ENCODE results near the gene PXMP2.

PXMP2 gene

GRCh38 chr12:132702640-132703039 lies 15.3 kb downstream of the PXMP2 start:
- peak overlapping the region; percentile 23 for H3K4me2 ChIP-seq (ENCODE audit: low read depth, low read length, poor library complexity, severe bottlenecking)
- no peak overlapping the region for H2AFZ ChIP-seq (ENCODE audit: low read length)
- H3K36me3 ChIP-seq (ENCODE audit: insufficient read depth, low read length) = peaks cover 5% of the 10 kb centered on the region; the same call in 1 of the 2 replicates
- no peaks in the 10 kb centered on the region for H3F3A ChIP-seq (ENCODE audit: low read depth)
- H3K4me1 ChIP-seq (ENCODE audit: insufficient read depth, low read length, poor library complexity, severe bottlenecking) = peaks cover 13% of the 10 kb centered on the region
- no peaks in the 10 kb centered on the region for H3K9me3 ChIP-seq (ENCODE audit: insufficient read depth, low read depth, low read length)
- no peaks in the 10 kb centered on the region for H3K9me2 ChIP-seq (replicated peaks; ENCODE audit: low read depth, low read length)
- no peak overlapping the region for H3K4me3 ChIP-seq (ENCODE audit: low read length, poor library complexity, severe bottlenecking)
- H3K9ac ChIP-seq (ENCODE audit: low read depth, low read length, poor library complexity, severe bottlenecking) = peak overlapping the region; percentile 22
- no peaks in the 10 kb centered on the region for H3K27me3 ChIP-seq (ENCODE audit: insufficient read depth, low read length, poor library complexity, severe bottlenecking)
- TF ChIP-seq EZH2phosphoT487 (IDR thresholded peaks at IDR 0.05; ENCODE audit: borderline replicate concordance) = no peak
- peak; percentile 38; the same call in 1 of the 2 replicates for TF ChIP-seq CTCF (conservative IDR thresholded peaks at IDR 0.05; ENCODE audit: low read length)
- no peaks in the 10 kb centered on the region for H4K20me1 ChIP-seq (ENCODE audit: insufficient read depth, low read length, poor library complexity, severe bottlenecking)
- H3K79me2 ChIP-seq (ENCODE audit: insufficient read depth, low read length) = no peaks in the 10 kb centered on the region

GRCh38 chr12:132703641-132704040 lies 16.3 kb downstream of the PXMP2 start:
- no peak overlapping the region for H3K4me3 ChIP-seq (ENCODE audit: low read length, poor library complexity, severe bottlenecking)
- no peak overlapping the region for H3K9ac ChIP-seq (ENCODE audit: low read depth, low read length, poor library complexity, severe bottlenecking)
- no peak for TF ChIP-seq CTCF (conservative IDR thresholded peaks at IDR 0.05; ENCODE audit: low read length)
- TF ChIP-seq EZH2phosphoT487 (IDR thresholded peaks at IDR 0.05; ENCODE audit: borderline replicate concordance) = no peak
- H3F3A ChIP-seq (ENCODE audit: low read depth) = no peaks in the 10 kb centered on the region
- H3K4me1 ChIP-seq (ENCODE audit: insufficient read depth, low read length, poor library complexity, severe bottlenecking) = peaks cover 13% of the 10 kb centered on the region
- no peaks in the 10 kb centered on the region for H3K9me2 ChIP-seq (replicated peaks; ENCODE audit: low read depth, low read length)
- H4K20me1 ChIP-seq (ENCODE audit: insufficient read depth, low read length, poor library complexity, severe bottlenecking) = no peaks in the 10 kb centered on the region
- peaks cover 3% of the 10 kb centered on the region; the same call in 1 of the 2 replicates for H3K36me3 ChIP-seq (ENCODE audit: insufficient read depth, low read length)
- no peak overlapping the region for H2AFZ ChIP-seq (ENCODE audit: low read length)
- no peaks in the 10 kb centered on the region for H3K79me2 ChIP-seq (ENCODE audit: insufficient read depth, low read length)
- H3K4me2 ChIP-seq (ENCODE audit: low read depth, low read length, poor library complexity, severe bottlenecking) = no peak overlapping the region
- no peaks in the 10 kb centered on the region for H3K9me3 ChIP-seq (ENCODE audit: insufficient read depth, low read depth, low read length)
- H3K27me3 ChIP-seq (ENCODE audit: insufficient read depth, low read length, poor library complexity, severe bottlenecking) = no peaks in the 10 kb centered on the region

- Histone ChIP-seq H3K9me3 (ENCODE audit: insufficient read depth, low read depth, low read length) (no peaks in the 10 kb centered on the region), H4K20me1 (ENCODE audit: insufficient read depth, low read length, poor library complexity, severe bottlenecking) (peaks cover 7% of the 10 kb centered on the region), H3K4me2 (ENCODE audit: low read depth, low read length, poor library complexity, severe bottlenecking) (no peak overlapping the region), H3K79me2 (ENCODE audit: insufficient read depth, low read length) (peaks cover 24% of the 10 kb centered on the region), H3K9me2 (replicated peaks; ENCODE audit: low read depth, low read length) (no peaks in the 10 kb centered on the region), H3K36me3 (ENCODE audit: insufficient read depth, low read length) (peaks cover 3% of the 10 kb centered on the region; the same call in 1 of the 2 replicates), H3K27me3 (ENCODE audit: insufficient read depth, low read length, poor library complexity, severe bottlenecking) (no peaks in the 10 kb centered on the region), H3K4me3 (ENCODE audit: low read length, poor library complexity, severe bottlenecking) (no peak overlapping the region), H3K4me1 (ENCODE audit: insufficient read depth, low read length, poor library complexity, severe bottlenecking) (peaks cover 21% of the 10 kb centered on the region), H2AFZ (ENCODE audit: low read length) (no peak overlapping the region), H3F3A (ENCODE audit: low read depth) (no peaks in the 10 kb centered on the region), H3K9ac (ENCODE audit: low read depth, low read length, poor library complexity, severe bottlenecking) (no peak overlapping the region)
- TF ChIP-seq EZH2phosphoT487 (IDR thresholded peaks at IDR 0.05; ENCODE audit: borderline replicate concordance) = no peak
- no peak for TF ChIP-seq CTCF (conservative IDR thresholded peaks at IDR 0.05; ENCODE audit: low read length)
Measured at GRCh38 chr12:132707241-132707640, 19.9 kb downstream of the PXMP2 start.
